Body of pancreas (tissue), 4 donors: ENCODE data around the gene ACTL8.

Experiments
- POLR2A ChIP-seq, 3 donors: fragments of 450-650 bp; IDR thresholded peaks; one replicate each; pipeline ENCODE4 v1.6.1; 2016; ENCODE audit warnings: antibody characterized with exemption in 3 of 3, mild to moderate bottlenecking in 2 of 3
- TF ChIP-seq, protein P1 (sequence below), 7 experiments: fragments of 450-650 bp in 4 of 7; fragments of 200-600 bp in 3 of 7; sonication (generic) in 3 of 7; IDR thresholded peaks; one replicate each; pipeline ENCODE4 v1.5.1; 2016 to 2019; ENCODE audit warnings: antibody characterized with exemption in 7 of 7

DNA sequence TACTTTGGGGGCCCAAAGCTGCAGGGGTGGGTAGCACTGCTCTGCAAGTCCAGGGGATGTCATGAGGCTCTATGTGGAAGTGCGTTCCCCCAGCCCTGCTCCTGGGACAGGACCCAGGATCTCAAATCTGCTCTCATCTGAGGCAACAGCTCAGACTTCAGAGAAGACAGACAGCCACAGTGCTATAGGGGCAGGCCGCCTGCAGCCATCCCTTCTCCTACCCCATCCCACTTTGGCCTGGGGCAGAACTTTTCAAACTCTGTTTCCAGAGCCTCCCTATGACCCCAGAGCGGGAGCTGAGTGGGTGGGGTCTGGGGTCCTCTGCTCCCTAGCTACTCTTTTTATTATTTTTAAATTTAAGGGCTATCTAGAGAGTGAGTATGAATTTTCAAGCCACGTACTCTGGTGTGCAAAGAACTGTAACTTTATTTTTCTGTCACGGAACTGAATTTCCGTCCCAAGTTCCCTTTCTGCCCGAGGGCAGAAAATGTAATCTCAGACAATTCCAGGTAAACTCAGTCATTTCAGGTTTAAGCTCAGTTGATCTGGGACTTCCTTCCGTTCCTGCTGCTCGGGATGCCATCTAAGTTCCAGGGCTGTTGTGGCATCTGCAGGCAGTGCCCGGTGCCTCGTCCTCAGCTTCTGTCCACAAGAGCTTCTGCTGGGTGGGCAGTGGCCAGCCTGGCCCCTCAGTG lies 98.3 kb downstream of the ACTL8 start:
- TF ChIP-seq, protein P1, sequence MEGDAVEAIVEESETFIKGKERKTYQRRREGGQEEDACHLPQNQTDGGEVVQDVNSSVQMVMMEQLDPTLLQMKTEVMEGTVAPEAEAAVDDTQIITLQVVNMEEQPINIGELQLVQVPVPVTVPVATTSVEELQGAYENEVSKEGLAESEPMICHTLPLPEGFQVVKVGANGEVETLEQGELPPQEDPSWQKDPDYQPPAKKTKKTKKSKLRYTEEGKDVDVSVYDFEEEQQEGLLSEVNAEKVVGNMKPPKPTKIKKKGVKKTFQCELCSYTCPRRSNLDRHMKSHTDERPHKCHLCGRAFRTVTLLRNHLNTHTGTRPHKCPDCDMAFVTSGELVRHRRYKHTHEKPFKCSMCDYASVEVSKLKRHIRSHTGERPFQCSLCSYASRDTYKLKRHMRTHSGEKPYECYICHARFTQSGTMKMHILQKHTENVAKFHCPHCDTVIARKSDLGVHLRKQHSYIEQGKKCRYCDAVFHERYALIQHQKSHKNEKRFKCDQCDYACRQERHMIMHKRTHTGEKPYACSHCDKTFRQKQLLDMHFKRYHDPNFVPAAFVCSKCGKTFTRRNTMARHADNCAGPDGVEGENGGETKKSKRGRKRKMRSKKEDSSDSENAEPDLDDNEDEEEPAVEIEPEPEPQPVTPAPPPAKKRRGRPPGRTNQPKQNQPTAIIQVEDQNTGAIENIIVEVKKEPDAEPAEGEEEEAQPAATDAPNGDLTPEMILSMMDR (IDR thresholded peaks at IDR 0.05) = no peak
- no peak for TF ChIP-seq POLR2A (IDR thresholded peaks at IDR 0.05)
